GM19455 (cell line): ENCODE measurements around the gene ADM.
"Not testable (repeated sequence)": the region's sequence is repeated elsewhere in the genome, so short reads cannot be mapped to it uniquely, and the experiment has no call there.

Source experiments
- ATAC-seq: cut with Tn5 transposase; IDR thresholded peaks from one replicate; pipeline ENCODE4 v1.9.1; 2021; ENCODE audit not compliant: unreplicated experiment

The ADM gene, protein sequence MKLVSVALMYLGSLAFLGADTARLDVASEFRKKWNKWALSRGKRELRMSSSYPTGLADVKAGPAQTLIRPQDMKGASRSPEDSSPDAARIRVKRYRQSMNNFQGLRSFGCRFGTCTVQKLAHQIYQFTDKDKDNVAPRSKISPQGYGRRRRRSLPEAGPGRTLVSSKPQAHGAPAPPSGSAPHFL

DNA sequence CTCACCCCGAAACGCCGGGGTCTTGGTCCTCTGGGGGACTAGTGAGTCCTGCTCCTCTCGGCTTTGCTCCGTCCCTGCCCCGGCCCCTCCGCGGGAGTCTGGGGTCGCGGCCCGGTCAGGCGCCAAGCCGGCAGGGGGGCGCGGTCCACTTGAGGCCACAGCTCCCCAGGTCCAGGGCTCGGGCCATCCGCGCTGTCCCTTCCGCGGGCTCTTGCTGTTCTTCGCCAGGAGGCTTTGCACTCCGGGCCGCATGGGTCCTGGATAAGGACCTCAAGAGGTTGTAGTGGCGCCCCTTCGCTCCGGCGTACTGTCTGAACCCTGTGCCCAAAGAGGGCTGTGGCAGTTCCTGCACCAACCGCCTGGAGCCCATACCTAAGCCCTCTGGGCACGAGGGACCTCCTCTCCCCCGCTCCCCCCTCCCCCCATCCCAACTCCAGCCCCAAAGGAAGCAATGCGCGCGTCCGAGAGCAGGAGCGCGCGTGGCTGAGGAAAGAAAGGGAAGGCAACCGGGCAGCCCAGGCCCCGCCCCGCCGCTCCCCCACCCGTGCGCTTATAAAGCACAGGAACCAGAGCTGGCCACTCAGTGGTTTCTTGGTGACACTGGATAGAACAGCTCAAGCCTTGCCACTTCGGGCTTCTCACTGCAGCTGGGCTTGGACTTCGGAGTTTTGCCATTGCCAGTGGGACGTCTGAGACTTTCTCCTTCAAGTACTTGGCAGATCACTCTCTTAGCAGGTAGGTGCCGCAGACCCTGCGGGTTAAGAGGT lies at the start of gene ADM:
Gene ADM, plus strand, starts transcription at position 579 of the 767 bp plus-strand sequence. CDS start 628 bp downstream, outside the sequence.
- no peak for ATAC-seq

DNA sequence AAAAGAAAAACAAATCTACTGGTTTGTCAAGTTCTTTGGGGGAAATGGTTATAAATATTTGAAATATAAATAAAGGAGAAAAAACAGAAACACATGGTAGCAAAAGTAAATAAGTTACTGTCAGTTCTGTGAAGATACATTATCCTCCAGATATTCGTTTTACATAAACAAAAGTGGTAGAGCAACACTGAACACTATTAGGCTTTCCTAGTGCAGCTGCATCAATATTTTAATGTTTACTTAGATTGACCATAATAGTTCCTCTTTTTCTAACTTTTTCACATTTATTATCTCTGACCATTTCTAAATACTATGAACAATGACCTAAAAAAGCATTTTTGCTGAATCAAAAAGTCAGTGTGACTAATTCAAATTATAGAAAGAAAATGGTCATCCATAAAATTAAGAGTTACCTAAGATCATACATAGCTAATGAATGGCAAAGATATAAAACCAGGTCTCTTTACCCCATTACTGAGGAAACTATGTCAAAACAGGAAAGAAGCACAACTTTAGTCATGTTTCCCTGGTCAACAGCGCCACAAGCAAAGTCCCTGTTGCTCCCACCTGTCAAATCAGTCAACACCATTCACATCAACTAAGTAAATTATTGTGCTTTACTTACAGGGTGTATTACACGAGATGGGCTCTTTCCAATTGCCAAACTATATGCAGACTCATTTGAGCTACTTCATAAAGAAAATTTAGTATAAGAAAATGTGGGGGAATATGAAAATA lies 49.3 kb upstream of the ADM start:
- no peak for ATAC-seq

DNA sequence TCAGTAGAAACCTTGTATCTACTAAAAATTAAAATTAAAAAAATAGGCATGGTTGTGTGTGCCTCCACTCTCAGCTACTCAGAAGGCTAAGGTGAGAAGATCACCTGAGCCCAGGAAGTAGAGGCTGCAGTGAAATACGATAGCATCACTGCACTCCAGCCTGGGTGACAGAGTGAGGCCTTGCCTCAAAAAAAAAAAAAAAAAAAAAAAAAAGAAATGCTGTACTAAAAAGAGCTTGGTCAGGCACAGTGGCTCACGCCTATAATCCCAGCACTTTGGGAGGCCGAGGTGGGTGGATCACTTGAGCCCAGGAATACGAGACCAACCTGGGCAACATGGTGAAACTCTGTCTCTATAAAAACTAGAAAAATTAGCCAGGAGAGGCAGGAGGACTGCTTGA lies 47.4 kb upstream of the ADM start:
- ATAC-seq = no peak

DNA sequence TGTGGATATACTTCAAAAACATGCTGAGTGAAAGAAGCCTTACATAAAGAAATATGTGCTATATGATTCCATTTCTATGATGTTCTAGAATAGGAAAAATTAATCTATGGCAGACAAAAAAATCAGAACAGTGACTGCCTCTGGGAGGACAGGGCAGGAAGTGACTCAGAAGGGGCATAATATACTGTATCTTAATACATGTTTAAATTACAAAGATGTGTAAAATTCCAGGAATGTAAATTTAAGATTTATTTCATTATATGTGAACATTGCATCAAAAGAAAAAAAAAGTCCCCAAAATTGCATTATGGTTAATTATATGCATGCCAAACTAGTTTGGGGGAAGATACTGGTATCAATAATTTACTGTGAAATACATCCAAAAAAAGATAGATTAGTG lies 43.1 kb upstream of the ADM start:
- no peak for ATAC-seq

DNA sequence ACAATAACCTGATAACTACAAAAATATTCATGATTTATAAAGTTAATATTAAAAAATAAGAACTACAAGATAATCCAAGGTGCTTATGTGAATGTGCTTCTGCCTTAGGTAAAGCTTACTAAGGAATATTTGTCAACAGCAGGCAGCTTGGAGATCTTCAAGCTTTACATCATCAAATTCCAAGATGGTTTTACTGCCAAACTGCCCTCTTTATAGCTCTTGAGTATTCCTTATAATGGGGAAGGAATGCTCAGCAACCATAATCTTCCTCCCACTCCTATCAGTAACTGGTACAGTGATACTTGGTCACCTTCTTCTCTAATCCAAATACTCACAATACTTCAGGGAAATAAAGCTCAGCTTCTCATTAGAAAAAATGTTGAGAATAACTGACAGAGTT lies 40.9 kb upstream of the ADM start:
- no peak for ATAC-seq

DNA sequence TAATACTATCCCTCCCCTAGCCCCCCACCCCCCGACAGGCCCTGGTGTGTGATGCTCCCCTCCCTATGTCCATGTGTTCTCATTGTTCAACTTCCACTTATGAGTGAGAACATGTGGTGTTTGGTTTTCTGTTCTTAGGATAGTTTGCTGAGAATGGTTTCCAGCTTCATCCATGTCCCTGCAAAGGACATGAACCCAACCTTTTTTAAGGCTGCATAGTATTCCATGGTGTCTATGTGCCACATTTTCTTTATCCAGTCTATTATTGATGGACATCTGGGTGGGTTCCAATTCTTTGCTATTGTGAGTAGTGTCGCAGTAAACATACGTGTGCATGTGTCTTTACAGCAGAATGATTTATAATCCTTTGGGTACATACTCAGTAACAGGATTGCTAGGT lies 40.2 kb upstream of the ADM start:
- ATAC-seq = not testable (repeated sequence)

DNA sequence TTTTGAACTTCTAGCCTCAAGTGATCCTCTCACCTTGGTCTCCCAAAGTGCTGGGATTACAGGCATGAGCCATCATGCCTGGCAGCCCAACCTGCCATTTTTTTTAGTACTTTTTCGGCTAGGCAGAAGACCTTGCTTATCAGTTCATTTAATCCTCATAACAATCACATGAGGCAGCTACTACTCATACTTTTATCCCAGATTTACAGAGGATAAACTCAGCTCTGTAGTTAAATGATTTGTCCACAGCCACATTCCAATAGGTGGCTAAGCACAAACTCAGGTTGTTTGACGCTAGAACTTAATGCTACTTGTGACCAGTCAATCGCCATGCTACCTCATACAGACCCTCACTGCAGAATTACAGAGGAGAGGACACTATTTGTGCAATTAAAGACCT lies 38.9 kb upstream of the ADM start:
- no peak for ATAC-seq

DNA sequence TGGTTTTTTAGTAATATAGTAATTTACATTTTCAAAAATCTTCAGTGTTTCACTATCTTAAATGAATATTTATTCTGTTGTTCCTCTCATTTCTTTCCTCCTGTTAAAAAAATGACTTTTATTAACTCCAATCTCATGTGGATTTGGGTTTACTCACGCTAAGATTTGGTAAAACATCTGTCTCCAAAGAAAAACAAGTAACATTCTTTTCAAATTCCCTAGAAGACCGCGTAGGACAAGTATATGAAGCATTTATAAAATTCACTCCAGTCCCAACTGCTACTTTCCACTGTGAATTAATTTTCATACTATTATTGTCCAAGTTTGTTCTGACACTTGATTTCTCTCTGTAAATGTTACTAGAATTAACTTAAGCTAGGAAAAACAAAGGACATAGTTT lies 37.1 kb upstream of the ADM start:
- no peak for ATAC-seq

DNA sequence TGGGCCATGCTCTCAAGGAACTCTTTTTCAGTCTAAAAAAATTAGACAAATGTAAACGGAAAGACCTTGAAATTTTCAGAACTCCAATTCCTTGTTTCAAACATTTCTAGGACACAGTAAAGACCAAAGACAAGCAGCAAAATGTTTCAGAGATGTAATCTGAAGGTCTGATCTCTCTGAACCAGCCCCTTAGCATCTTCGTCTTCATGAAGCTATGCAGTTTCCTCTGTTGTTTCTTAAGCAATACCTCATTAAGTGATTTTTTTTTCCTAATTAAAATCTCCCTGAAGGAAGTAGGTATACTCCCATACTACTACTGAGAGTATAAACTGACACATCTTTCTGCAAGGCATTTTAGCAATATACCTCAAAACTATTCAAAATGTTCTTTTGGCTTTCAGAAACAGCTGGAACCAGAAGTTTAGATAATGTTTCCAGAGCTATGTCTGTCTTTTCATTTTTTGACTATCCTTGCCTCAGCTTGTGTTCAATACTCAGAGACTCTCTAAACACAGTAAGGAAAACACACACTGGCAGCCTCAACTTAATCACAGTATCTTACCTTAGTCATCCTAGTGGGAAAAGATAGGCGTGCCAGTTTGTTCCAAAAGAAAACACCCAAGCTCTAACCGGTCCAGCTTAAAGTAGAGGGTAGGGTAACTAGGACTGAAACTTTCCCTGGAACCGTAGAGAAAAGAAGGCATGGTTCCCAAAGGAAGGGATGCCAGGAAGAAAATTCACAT lies 36.0 kb upstream of the ADM start:
- no peak for ATAC-seq

DNA sequence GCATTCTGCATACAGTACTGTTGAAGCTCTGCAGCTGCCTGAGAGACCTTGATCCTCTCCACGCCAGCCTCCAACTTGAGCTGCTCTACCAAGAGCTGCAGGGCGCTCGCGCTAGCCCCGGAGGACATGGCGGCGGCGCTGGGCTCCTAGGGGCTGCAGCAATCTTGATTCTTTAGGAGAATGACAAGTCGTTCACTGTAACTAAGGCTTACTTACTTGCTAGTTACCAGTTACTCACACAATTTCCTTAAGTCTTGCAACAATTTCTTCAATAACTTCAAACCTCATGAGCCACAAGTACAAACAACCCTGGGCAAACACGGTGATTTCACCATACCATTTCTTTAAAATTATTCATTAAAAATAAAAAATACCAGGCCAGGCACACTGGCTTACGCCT lies 32.7 kb upstream of the ADM start:
- ATAC-seq = no peak

DNA sequence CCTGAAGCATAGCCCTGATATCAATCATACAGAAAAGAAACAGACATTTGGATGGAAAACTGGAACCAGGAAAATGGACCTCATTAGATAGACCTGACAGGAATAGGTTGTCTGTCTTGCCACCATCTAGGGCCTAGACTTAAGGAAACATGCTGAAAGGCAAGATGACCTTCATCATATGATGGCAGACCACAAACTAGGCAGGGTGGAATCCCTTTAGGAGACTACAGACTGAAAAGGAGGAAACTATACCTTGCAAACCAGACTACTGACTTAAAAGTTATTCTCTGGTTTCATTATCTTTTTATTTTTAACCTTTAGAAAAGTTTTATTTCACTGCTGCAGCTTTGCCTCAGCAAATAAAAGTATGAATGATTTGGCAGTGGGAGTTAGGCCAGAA lies 31.1 kb upstream of the ADM start:
- no peak for ATAC-seq

DNA sequence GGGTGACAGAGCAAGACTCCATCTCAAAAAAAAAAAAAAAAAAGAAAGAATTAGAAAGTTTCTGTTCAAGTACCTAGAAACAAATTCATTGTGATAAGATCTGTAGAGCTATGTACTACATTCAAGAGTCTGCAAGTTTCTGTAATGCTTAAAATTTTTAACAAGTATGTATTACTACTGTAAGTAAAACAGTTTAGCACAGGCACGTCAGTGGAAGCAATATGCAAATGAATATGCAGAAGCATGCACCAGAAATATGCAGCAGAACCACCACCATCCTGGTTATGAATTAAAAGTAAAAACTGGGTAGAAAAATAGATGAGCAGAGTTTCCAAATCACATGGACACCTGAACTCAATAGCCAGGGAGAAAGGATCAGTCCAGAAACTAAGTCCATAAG lies 30.1 kb upstream of the ADM start:
- ATAC-seq = no peak

DNA sequence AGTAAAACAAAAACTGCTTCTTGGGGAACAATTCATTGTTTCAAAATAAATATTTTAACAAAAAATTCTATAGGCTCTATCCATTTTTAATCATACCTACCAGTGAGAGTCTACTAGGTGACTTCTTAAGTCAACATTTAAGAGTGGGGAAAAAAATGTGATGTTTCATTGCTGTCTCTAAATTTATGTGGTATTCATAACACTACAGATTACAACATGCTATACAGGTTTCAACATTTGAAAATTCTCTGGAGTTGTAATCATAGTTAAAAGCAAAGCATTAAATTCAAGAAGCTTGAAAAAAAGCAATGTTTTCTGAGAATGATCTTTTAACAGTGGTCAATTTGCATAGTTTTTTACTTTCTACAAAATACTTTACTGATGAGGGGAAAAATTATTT lies 29.2 kb upstream of the ADM start:
- no peak for ATAC-seq

DNA sequence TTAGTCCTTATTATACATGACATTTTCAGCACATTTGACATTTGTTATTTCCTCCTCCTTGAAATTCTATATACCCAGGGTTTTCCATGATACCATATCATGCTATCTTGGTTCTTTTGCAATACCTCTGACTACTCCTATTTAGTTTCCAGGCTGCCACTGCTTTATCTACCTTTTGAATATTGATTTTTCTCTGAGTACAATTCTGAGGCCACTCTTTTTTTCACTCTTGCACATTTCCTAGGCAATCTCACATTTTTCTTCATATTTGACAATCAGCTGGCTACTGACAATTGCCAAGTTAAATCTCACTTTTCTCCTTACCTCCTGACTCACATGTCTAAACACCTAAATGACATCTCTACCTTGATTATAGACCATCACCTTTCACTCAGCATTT lies 22.8 kb upstream of the ADM start:
- no peak for ATAC-seq

DNA sequence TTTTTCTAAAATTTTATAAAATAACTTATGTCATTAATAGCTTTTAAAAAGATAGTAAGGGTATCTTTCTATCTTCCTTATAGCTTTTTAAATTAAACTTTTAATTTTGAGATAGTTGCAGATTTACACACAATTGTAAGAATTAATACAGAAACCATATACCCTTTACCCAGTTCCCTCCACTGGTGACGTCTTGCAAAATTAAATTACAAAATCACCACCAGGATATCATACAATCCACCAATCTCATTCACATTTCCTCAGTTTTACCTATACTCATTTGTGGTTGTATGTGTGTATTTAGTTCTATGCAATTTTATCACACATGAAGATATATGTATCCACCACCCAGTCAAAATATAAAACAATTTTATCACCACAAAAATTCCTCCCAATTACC lies 20.9 kb upstream of the ADM start:
- ATAC-seq = no peak

DNA sequence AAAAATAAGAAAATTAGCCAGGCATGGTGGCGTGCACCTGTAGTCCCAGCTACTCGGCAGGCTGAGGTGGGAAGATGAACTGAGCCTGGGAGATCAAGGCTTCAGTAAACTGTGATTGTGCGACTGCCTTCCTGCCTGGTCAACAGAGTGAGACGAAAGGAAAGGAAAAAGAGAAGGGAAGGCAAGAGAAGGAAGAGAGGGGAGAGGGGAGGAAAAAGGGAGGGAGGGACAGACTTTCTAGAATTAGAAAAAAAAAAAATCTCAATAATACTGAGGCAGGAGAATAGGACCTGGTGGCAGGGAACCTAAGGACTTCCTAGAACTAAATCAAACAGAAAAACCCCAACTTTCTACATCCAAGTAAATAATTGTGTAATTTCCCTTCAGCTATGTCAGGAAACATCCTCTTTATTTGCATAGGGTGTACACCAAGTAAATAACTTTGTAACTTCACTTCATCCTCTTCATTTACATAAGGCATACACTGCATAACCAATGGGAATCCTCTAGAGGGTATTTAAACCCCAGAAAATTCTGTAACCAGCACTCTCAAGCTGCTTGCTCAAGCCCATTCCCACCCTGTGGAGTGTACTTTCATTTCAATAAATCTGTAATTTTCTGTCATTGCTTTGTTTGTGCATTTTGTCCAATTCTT lies 19.6 kb upstream of the ADM start:
- ATAC-seq = no peak

DNA sequence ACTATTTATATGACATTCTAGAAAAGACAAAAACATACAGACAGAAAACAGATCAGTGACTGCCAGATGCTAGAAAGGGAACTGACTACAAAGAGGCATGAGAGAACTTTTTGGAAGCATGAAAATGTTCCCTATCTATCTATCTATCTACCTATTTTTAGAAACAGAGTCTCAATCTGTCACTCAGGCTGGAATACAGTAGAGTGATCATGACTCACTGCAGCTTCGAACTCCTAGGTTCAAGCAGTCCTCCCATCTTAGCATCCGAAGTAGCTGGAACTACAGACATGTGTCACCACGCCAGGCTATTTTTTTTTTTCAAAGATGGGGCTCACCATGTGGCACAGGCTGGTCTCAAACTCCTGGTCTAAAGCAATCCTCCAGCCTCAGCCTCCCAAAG lies 17.7 kb upstream of the ADM start:
- ATAC-seq = no peak

DNA sequence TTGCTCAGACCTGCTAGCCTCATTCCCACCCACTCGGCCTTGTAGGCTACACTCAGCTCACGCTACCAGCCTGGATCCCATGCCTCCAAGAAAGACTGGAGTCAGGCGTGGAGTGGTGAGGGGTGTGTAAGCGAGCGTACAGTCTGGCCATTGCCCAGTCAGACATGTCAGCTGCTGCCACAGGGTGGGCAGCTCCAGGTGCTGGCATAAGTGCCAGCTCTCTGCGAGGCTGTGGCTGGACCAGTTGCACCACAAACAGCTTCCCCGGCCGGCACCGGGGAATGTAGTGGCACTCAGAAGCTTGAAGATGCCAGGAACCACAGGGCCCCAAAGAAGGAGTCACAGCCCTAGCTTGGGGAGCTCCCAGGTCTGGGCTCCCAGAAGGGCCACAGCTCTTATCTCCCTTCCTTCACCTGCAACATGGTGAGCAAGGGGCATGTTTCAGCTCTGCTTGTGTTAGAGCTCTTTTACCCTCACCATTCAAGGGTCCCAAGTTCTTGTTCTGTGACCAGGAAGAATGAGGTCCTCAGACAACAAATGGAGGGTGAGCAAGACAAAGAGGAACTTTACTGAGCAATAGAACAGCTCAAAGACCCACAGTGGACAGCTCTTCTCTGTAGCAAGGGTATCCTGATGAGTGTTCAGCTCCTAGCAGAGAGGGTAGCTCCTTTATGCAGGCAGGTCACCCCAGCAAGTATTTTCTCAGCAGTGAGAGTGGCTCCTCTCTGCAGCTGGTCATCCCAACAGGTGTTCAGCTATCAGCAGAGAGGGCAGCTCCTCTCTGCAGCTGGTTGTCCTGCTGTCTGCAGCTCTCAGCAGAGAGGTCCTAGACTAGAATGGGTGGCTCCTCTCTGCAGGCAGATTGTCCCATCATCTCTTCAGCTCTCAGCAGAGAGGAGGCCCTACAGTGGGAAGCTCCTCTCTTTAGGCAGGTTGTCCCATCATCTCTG lies 16.8 kb upstream of the ADM start:
- no peak for ATAC-seq

DNA sequence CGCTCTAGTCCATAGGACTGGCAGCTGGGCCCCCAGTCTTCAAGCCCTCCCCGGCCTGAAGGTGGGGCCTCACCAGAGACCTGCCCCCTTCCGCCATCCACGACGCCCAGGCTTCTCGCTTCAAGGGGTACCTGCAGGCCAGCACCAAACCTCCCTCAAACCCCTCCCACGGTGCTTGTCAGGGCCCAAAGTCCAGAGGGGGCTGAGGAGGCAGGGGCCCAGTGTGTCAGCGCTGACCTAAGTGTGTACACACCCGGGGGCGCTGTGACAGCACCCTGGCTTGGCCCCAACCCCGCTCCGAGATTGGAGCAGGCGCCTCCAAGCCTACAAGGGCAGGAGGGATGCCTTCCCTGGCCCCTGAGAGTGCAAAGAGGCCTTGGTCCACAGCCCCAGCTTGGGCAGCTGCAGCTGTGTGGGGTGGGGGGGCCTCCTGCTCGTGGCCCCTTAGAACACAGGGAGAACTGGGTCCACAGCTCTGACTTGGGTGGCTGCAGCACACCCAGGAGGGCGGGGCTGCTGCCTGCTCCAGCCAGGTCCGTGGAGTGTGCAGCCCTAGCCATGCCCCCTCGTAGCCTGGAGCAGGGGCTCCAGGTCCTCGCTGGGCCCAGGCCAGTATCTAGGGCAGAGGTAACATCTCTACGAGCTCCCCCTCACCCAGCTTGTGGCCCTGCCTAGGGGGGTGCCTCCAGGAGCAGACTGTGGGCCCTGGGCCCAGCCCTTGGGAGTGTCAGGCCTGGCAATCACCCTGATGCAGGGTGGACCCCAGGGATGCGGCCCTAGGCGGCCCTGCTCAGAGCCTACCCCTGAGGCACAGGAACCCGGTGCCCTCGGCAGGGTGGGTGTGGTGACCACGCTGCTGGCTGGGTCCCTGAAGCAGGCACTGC lies 15.8 kb upstream of the ADM start:
- no peak for ATAC-seq
